ENCODE data around the gene FAM168A.

GRCh38 chr11:73404506-73405145 is 193.3 kb downstream of the FAM168A start:
- TF ChIP-seq CTCF (IDR thresholded peaks at IDR 0.05; ENCODE audit: insufficient read depth, low read length, poor library complexity, severe bottlenecking) (no peak), EZH2phosphoT487 (conservative IDR thresholded peaks at IDR 0.05; ENCODE audit: low read length) (no peak)
